Psoas muscle (tissue), 8 donors: ENCODE data around the gene KAT8. TPM values are rescaled to one million over a fixed set of nuclear protein-coding genes. Genes with fewer than 3 reads are reported as not detected.
"Not testable (repeated sequence)": the region's sequence is repeated elsewhere in the genome, so short reads cannot be mapped to it uniquely, and the experiment has no call there.

Experiments
- ATAC-seq, 4 donors: fragments of 200-7000 bp; cut with Tn5 transposase; one replicate each; pipeline ENCODE4 v1.9.1; 2020; ENCODE audit warnings: moderate library complexity in 3 of 4, mild to moderate bottlenecking in 2 of 4
- DNase-seq, 2 donors: peaks; one replicate each; pipeline ENCODE4 v3.0.0-alpha.2; 2020
- H3K27ac ChIP-seq: fragments of 200-600 bp; one replicate; pipeline ENCODE4 v1.8.0; 2022
- H3K27me3 ChIP-seq, 3 donors: fragments of 200-600 bp in 1 of 3; one replicate each; pipeline versions ENCODE4 v1.6.1 to v1.8.0; 2013 to 2022; ENCODE audit warnings: low read length in 2 of 3, mild to moderate bottlenecking in 2 of 3, moderate library complexity in 1 of 3; ENCODE audit not compliant: insufficient read depth in 3 of 3
- H3K36me3 ChIP-seq, 2 donors: fragments of 200-600 bp in 1 of 2; one replicate each; pipeline versions ENCODE4 v1.6.1 to v1.8.0; 2013 to 2022; ENCODE audit warnings: low read depth in 1 of 2, mild to moderate bottlenecking in 1 of 2, moderate library complexity in 1 of 2; ENCODE audit not compliant: insufficient read depth in 1 of 2
- H3K4me1 ChIP-seq: fragments of 200-600 bp; one replicate; pipeline ENCODE4 v1.8.0; 2022
- H3K4me3 ChIP-seq: fragments of 200-600 bp; one replicate; pipeline ENCODE4 v1.8.0; 2022; ENCODE audit warnings: mild to moderate bottlenecking
- H3K9me3 ChIP-seq: fragments of 200-600 bp; one replicate; pipeline ENCODE4 v1.8.0; 2022
- CTCF ChIP-seq: fragments of 200-600 bp; IDR thresholded peaks from one replicate; pipeline ENCODE4 v1.8.0; 2022; ENCODE audit warnings: antibody characterized with exemption
- WGBS, 3 donors: extraction: QIAGEN DNeasy Blood & Tissue Kit; methylation state at CpG; one replicate each; pipeline versions ENCODE4 v1.1.6 to v1.1.7; 2013; 5-methylcytosine and 5-hydroxymethylcytosine counted together
- intact Hi-C, 2 donors: fragments of 100-400 bp; cut with DNase I; formaldehyde crosslinking; loops; one replicate each; pipeline versions ENCODE4 v1.11.0 to v1.14.2; 2022
- polyA plus RNA-seq, 3 donors: library from polyadenylated mRNA; stranded (reverse); fragments of 200-250 nt; gene quantifications; one replicate each; pipeline ENCODE4 v1.2.3, GENCODE V29; 2013
- total RNA-seq, 4 donors: library from RNA; stranded (reverse); fragmentation: NEBNext Ultra II Directional in 2 of 4; extraction: Animal tissue kit (Norgen Biotek cat#: 25700) in 2 of 4; gene quantifications; one replicate each; pipeline versions ENCODE4 v1.2.1 to v1.2.4, GENCODE V29; 2021 to 2023
- donor health status: healthy with polysubstance abuse.
- donor health status: DM: no; HTN: no; CAD: no; lungs with moderate emphysema.
- donor health status: Bipolar disorder and iron deficiency.
- donor health status: healthy.
- donor health status: DM: yes; HTN: yes; CAD: no.
- donor health status: DM: no; HTN: no; CAD: no.
- donor health status: DM: no; HTN: no; CAD: no.
- donor health status: DM: yes; HTN: yes; CAD: no.

KAT8 gene
- total and polyA plus RNA-seq, 7 donors: 36.1 to 75.4 (median 52.7) TPM

GRCh38 chr16:31143011-31143693 is 25.7 kb downstream of the KAT8 start:
- no peak for TF ChIP-seq CTCF
- Histone ChIP-seq H3K27me3 (peaks cover 0 to 2% (median 0%) of the 10 kb centered on the region in 3 donors), H3K36me3 (no peaks in the 10 kb centered on the region), H3K9me3 (no peaks in the 10 kb centered on the region), H3K4me1 (peaks cover 22% of the 10 kb centered on the region), H3K27ac (peak overlapping the region; percentile 82), H3K4me3 (peak overlapping the region; percentile 70)
- 56 to 62% (median 56%) methylated on average over 17 to 22 of the region's 22 CpGs for WGBS, 3 donors
- ATAC-seq (no peak), DNase-seq (no peak)
- intact Hi-C loops: loop anchor here (2.0 to 5.0 kb wide), 2 partner anchors 36 to 158 kb away; partner anchors contain the start of genes BCKDK (in 1 of the 2) and HSD3B7 (in 1 of the 2)

GRCh38 chr16:31143694-31144148 is 26.3 kb downstream of the KAT8 start:
- H3K4me3 ChIP-seq: no peak overlapping the region
- no peak overlapping the region for H3K27ac ChIP-seq
- intact Hi-C loops: loop anchor here (2.0 to 5.0 kb wide), 2 partner anchors 36 to 159 kb away; partner anchors contain the start of genes BCKDK (in 1 of the 2) and HSD3B7 (in 1 of the 2)
- WGBS, 3 donors: 86 to 90% (median 87%) methylated on average over 8 of the region's 8 CpGs
- TF ChIP-seq CTCF: no peak
- ATAC-seq: no peak
- no peaks in the 10 kb centered on the region for H3K36me3 ChIP-seq
- no peaks in the 10 kb centered on the region for H3K9me3 ChIP-seq
- DNase-seq: no peak
- H3K27me3 ChIP-seq: peaks cover 0 to 5% (median 5%) of the 10 kb centered on the region in 3 donors
- H3K4me1 ChIP-seq: peaks cover 17% of the 10 kb centered on the region

GRCh38 chr16:31144418-31144817 is 27.0 kb downstream of the KAT8 start:
- H3K9me3 ChIP-seq, H3K36me3 ChIP-seq, H3K4me3 ChIP-seq, H3K27me3 ChIP-seq, DNase-seq, H3K27ac ChIP-seq, ATAC-seq: not testable (repeated sequence)
- peaks cover 12% of the 10 kb centered on the region for H3K4me1 ChIP-seq
- WGBS, 3 donors: 80 to 86% (median 83%) methylated on average over 7 of the region's 7 CpGs
- intact Hi-C loops: loop anchor here in 1 of 2 donors (5.0 kb wide), 1 partner anchor 37 kb away; the partner anchor contains the start of gene BCKDK

GRCh38 chr16:31145398-31145990 is 28.0 kb downstream of the KAT8 start:
- Histone ChIP-seq H3K27ac (no peak overlapping the region), H3K27me3 (peaks cover 0 to 5% (median 5%) of the 10 kb centered on the region in 3 donors), H3K9me3 (no peaks in the 10 kb centered on the region), H3K4me3 (no peak overlapping the region), H3K36me3 (no peaks in the 10 kb centered on the region), H3K4me1 (peaks cover 12% of the 10 kb centered on the region)
- ATAC-seq (no peak), DNase-seq (no peak)
- 77 to 81% (median 78%) methylated on average over 12 of the region's 12 CpGs for WGBS, 3 donors
- no peak for TF ChIP-seq CTCF
- intact Hi-C loops: loop anchor here in 1 of 2 donors (5.0 kb wide), 1 partner anchor 158 kb away; the partner anchor contains the start of gene HSD3B7

- no peaks in the 10 kb centered on the region for H3K9me3 ChIP-seq
- ATAC-seq (no peak), DNase-seq (no peak)
- no peak overlapping the region for H3K4me3 ChIP-seq
- no peak overlapping the region for H3K27ac ChIP-seq
- WGBS, 3 donors: 90 to 96% (median 92%) methylated on average over 3 of the region's 3 CpGs
- peaks cover 3% of the 10 kb centered on the region for H3K4me1 ChIP-seq
- H3K27me3 ChIP-seq: peaks cover 0 to 5% (median 5%) of the 10 kb centered on the region in 3 donors
- no peak for TF ChIP-seq CTCF
- no peaks in the 10 kb centered on the region for H3K36me3 ChIP-seq
- intact Hi-C loops: loop anchor here in 1 of 2 donors (5.0 kb wide), 1 partner anchor 160 kb away; the partner anchor contains the start of gene HSD3B7
Measured at GRCh38 chr16:31147574-31147973, 30.1 kb downstream of the KAT8 start.
